ENCODE data around the gene PTER.

Gene PTER

GRCh38 chr10:16472828-16473227, 36.0 kb downstream of the PTER start:
- DNase-seq = no peak

GRCh38 chr10:16477757-16478156, 40.9 kb downstream of the PTER start:
- no peak for DNase-seq

- no peak for DNase-seq
These were observed 42.0 kb downstream of the PTER start for GRCh38 chr10:16478801-16479200.

- no peak for DNase-seq
These were observed 44.4 kb downstream of the PTER start for GRCh38 chr10:16481052-16481728.

GRCh38 chr10:16483241-16483917, 46.6 kb downstream of the PTER start:
- DNase-seq = no peak

GRCh38 chr10:16490511-16490910, 53.7 kb downstream of the PTER start:
- no peak for DNase-seq

GRCh38 chr10:16491933-16492332, 55.1 kb downstream of the PTER start:
- DNase-seq = no peak

- DNase-seq = no peak
These were observed 57.2 kb downstream of the PTER start for GRCh38 chr10:16493884-16494536.

- DNase-seq = no peak
These were observed 61.1 kb downstream of the PTER start for GRCh38 chr10:16497911-16498310.

GRCh38 chr10:16505161-16505560, 68.4 kb downstream of the PTER start:
- DNase-seq = no peak

GRCh38 chr10:16509996-16510395, 73.2 kb downstream of the PTER start:
- DNase-seq = no peak

GRCh38 chr10:16510843-16511242, 74.0 kb downstream of the PTER start:
- no peak for DNase-seq

- no peak for DNase-seq
These were observed 82.0 kb downstream of the PTER start for GRCh38 chr10:16518822-16519221.

- no peak for DNase-seq
These were observed 82.6 kb downstream of the PTER start for GRCh38 chr10:16519250-16519907.

GRCh38 chr10:16519908-16520861, 83.4 kb downstream of the PTER start:
- no peak for DNase-seq

GRCh38 chr10:16520900-16521299, 84.1 kb downstream of the PTER start:
- peak; percentile 8 for DNase-seq

GRCh38 chr10:16521311-16522016, 84.7 kb downstream of the PTER start, which contains the start of gene C1QL3:
TSS of gene C1QL3 (minus strand) at chr10:16521879. CDS start at chr10:16521065, 814 bp downstream.
- peak; percentile 5 for DNase-seq

- DNase-seq = no peak
These were observed 90.6 kb downstream of the PTER start for GRCh38 chr10:16527452-16527851.

- DNase-seq = no peak
These were observed 93.0 kb downstream of the PTER start for GRCh38 chr10:16529853-16530252.

GRCh38 chr10:16536155-16536554, 99.3 kb downstream of the PTER start:
- no peak for DNase-seq

GRCh38 chr10:16544099-16544498, 107.3 kb downstream of the PTER start:
- DNase-seq = no peak

GRCh38 chr10:16544591-16544990, 107.8 kb downstream of the PTER start:
- no peak for DNase-seq

All from CD4-positive, alpha-beta T cell treated with Interleukin-17A for 1 hour (primary cell).